GM21737 (cell line): ENCODE data around the gene ITGB1BP1.

Experiments used
- ATAC-seq: cut with Tn5 transposase; IDR thresholded peaks from one replicate; pipeline ENCODE4 v1.9.1; 2021; ENCODE audit warnings: mild to moderate bottlenecking, moderate library complexity; ENCODE audit not compliant: unreplicated experiment

The ITGB1BP1 gene, protein sequence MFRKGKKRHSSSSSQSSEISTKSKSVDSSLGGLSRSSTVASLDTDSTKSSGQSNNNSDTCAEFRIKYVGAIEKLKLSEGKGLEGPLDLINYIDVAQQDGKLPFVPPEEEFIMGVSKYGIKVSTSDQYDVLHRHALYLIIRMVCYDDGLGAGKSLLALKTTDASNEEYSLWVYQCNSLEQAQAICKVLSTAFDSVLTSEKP

GRCh38 chr2:9423100-9423921 is at the start of gene ITGB1BP1, which contains the start of gene CPSF3:
ITGB1BP1 (minus strand) TSS chr2:9423528; CDS start chr2:9418697, 4,831 bp downstream.
CPSF3 (plus strand) TSS chr2:9423654; CDS start chr2:9423774, 120 bp downstream.
- peak; percentile 80 for ATAC-seq

GRCh38 chr2:9472511-9472910 is 49.2 kb upstream of the ITGB1BP1 start:
- ATAC-seq: no peak

DNA sequence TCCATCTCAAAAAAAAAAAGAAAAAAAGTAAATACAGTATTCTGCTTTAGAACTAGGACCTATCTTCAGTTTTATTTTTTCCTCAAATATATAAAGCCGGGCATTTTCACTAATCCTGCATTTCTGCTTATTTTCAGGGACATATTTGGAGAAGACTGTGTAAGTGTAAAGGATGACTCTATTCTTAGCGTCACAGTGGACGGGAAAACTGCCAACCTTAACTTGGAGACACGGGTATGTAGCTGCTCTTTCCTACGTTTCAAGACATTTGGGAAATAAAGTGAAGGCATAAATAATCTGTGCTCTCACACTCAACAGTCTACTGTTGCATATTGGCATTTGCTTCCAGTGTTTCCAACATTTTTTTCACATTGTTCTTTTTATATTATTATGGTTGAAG is 47.9 kb upstream of the ITGB1BP1 start:
- ATAC-seq: no peak

GRCh38 chr2:9467687-9468086 is 44.4 kb upstream of the ITGB1BP1 start:
- no peak for ATAC-seq

GRCh38 chr2:9466147-9466683 is 42.9 kb upstream of the ITGB1BP1 start:
- no peak for ATAC-seq

DNA sequence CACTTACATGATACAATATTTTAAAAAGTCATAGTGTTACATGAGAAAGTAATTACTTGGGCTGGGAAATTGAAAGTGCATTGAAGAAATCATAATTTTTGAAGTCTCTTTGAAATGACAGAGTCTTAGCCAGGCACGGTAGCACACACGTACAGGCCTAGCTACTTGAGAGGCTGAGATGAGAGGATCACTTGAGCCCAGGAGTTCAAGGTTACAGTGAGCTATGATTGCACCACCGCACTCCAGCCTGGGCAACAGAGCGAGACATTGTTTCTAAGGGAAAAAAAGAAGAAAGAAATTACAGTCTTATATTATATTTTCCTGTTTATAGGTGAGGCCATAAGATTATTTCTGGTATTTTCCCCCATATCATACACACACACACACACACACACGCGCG is 41.8 kb upstream of the ITGB1BP1 start:
- no peak for ATAC-seq

DNA sequence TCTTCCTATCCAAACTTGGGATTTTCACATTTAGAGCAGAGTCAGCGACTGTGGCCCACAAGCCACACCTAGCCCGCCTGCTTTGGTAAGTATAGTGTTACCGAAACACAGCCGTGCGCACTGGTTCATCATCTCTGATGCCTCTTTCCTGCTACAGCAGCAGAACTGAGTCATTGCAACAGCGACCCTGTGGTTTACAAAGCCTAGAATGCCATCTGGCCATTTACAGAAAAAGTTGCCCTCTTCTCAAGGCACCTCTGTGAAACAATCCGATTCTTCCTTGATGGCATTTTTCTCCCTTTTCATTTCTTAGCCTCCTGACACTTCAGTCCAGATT is 40.3 kb upstream of the ITGB1BP1 start:
- no peak for ATAC-seq

- ATAC-seq: no peak
These were observed 39.8 kb upstream of the ITGB1BP1 start for GRCh38 chr2:9462886-9463697.

- ATAC-seq: no peak
These were observed 39.0 kb upstream of the ITGB1BP1 start for GRCh38 chr2:9462313-9462712.

- ATAC-seq: no peak
These were observed 37.8 kb upstream of the ITGB1BP1 start for GRCh38 chr2:9461079-9461478.

DNA sequence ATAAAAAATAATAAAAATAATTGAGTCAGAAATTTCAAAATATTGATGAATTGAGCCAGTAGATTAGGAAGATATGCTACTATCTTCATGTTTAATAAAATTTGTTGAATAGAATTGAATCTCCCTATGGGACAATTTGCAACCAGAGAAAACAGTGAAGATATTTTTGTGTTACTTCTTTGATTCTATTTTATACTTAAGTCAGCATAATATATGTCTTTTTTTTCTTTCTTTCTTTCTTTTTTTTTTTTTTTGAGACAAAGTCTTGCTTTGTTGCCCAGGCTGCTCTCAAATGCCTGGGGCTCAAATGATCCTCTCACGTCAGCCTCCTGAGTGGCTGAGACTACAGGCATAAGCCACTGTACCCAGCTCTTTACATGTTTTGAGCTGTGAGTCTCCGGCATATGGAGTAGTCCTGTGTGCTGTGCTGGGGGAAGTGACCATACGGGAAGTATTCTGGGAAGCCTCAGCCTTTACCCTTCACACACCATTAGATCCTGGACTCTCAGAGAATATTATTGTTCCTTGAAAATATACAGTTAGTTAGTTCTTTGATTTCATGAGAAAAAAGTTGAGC is 37.2 kb upstream of the ITGB1BP1 start:
- no peak for ATAC-seq

GRCh38 chr2:9451231-9451630 is 27.9 kb upstream of the ITGB1BP1 start:
- ATAC-seq: no peak

DNA sequence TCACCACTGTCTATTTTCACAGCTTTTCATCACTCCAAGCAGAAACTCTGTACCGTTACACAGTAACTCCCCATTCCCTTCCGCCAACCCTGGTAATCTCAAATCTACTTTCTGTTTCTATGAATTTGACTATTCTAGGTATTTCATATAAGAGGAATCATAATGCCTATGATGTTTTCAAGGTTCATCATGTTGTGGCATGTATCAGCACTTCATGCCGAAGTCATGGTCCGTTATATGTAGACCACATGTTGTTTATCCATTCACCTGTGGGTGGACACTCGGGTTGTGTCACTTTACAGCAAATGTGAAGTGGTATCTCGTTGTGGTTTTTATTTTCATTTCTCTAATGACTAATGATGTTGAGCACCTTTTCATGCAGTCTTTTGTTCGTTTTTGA is 21.8 kb upstream of the ITGB1BP1 start:
- ATAC-seq: no peak

GRCh38 chr2:9443526-9443925 is 20.2 kb upstream of the ITGB1BP1 start:
- no peak for ATAC-seq

DNA sequence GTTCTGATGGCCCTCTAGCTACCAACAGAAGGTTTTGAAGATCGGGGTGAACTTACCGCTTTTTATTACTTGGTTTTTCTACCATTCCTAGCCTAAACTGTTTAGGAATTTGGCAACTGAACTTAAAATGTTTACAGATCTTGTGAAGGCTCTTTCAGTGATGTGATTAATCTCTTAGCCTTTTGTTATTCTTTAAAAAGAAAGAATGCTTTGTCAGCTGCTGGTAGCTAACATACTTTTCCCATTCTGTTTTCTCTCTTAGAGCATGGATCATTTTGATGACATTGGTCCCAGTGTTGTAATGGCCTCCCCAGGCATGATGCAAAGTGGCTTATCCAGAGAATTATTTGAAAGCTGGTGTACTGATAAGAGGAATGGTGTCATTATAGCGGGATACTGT is 18.2 kb upstream of the ITGB1BP1 start:
- no peak for ATAC-seq

- no peak for ATAC-seq
These were observed 16.9 kb upstream of the ITGB1BP1 start for GRCh38 chr2:9440058-9440727.

DNA sequence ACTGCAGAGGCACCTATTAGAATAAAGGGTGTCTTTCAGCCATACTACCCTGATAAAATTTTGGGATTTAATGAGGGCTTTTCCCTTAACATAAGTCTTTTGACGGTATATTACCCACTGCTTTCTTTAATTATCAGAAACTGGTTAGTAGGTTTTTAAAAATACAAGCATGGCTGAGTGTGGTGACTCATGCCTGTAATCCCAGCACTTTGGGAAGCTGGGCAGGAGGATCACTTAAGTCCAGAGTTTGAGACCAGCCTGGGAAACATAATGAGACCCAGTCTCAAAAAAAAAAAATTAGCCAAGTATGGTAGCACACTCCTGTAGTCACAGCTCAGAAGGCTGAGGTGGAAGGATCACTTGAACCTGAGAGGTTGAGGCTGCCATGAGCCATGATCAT is 16.2 kb upstream of the ITGB1BP1 start:
- ATAC-seq: no peak

DNA sequence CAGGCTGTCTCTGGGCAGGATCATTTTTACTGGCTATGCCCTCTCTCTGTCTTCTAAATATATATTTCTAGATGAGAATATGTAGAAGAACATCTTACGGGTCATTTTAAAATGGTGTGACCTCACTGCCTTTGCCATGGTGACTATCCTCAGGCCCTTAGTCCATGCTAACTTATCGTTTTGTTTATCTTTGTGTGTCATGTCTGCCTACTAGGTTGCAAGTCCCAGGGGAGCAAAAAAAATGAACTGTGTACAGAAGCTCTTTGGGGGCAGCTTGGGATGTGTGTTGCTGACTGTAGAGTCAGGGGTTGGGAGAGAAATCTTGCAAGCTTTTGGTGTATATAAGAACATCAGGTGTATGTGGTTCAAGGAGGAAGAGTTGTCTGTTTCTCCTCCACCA is 11.2 kb upstream of the ITGB1BP1 start:
- no peak for ATAC-seq

DNA sequence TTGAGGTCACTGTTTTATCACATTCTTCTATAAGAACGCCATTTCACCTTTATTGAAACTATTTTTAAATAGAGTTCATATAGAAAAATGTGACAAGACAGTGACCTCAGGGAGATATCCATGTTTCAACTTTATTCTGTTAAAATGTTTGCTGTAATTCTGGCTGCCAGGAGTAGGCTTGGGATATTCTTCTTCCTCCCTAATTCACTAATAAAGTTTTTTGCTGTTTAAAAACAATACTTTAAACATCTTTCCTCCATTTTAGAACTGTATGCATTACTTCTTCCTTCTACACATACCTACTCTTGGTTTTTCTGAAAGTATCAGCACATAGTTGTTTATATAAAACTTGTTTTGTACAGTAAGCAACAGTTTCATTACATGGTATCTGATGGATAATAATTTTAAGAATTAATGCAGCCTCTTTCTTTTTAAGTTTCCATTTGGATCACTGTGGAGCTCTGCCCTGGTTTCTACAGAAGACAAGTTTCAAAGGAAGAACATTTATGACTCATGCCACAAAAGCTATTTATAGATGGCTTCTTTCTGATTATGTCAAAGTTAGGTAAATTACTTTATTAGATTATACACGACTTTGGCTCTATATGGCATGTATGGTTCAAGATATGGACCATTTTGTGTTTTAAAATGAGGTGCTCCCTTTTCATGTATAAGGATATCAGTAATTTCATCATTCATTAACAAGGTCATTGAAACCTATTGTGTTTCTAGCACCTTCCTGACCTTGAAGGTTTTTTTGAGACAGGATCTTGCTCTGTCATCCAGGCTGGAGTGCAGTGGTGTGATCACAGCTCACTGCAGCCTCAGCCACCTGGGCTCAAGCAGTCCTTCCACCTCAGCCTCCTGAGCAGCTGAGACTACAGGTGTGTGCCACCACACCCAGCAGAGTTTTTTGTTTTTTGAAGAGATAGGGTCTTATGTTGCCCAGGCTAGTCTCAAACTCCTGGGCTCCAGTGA is 7.3 kb upstream of the ITGB1BP1 start:
- no peak for ATAC-seq
